Amniotic epithelial cell (primary cell): ENCODE measurements around the gene LAMA3.

ENCODE experiments used
- DNase-seq: peaks from one replicate; pipeline ENCODE4 v3.0.0-alpha.2; 2010; ENCODE audit warnings: low read depth

The LAMA3 gene

GRCh38 chr18:23689031-23689615, at the start of gene LAMA3:
Gene LAMA3 (plus strand): TSS chr18:23689453. CDS start chr18:23689684, 231 bp downstream.
- DNase-seq = peak; percentile 31

- DNase-seq = no peak
These were observed 49.2 kb upstream of the LAMA3 start for GRCh38 chr18:23640052-23640451.

DNA sequence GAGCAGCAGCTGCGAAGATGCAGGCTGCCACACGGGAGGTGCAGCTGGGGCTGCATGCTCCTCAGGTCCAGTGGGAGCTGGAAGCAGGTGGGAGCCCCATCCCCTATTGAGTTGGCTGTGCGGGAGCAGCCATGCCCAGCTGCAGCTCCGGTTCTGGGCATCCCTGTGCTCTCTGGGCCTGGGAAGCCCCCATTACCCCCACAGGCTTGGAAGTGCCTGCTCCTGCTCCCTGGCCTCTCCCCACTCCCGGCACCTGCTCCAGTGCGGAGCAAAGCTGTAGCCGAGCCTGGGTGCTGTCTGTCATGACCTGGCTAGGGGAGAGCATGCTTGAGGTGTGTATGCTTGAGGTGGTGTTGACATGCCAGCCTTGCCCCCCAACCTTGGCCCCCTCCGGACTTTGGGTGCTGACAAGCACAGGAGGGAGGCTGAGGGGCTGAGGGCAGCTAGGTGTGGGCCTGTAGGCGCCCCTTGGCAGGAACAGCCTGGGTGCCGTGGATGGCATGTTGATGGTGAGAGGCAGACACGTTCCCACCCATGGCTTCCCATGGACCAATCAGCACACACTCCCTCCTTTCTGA, 48.0 kb upstream of the LAMA3 start:
- DNase-seq = no peak

DNA sequence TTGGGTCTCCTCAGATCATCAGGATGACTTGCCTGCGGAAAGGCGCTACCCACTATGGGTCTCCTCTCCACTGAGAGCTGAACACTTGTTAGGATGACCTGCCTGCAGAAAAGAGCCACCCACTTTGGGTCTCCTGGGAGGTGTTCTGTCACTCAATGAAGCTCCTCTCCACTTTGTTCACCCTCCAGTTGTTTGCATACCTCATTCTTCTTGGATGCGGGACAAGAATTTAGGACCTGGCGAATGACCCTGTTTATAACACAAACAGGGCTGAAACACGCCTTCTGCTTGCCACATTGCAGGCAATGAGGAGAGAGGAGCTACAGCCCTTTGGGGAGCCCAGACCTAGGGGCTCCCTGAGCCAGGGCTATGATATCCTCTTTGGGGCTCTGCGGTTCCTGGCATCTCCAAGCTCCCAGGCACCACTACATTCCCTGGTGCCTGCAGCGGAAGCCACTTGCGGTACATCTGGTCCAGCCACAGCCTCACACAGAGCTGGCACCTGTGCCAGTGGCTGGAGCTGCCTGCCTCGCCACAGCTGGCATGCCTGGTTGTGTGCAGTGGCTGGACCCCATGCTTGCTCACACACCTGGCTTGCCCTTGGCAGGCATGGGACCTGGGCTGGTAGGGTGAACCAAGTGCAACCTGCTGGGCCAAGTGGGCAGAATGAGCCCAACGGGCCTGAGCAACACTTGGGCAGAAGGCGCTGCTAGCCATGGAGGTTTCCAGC, 47.2 kb upstream of the LAMA3 start:
- no peak for DNase-seq

DNA sequence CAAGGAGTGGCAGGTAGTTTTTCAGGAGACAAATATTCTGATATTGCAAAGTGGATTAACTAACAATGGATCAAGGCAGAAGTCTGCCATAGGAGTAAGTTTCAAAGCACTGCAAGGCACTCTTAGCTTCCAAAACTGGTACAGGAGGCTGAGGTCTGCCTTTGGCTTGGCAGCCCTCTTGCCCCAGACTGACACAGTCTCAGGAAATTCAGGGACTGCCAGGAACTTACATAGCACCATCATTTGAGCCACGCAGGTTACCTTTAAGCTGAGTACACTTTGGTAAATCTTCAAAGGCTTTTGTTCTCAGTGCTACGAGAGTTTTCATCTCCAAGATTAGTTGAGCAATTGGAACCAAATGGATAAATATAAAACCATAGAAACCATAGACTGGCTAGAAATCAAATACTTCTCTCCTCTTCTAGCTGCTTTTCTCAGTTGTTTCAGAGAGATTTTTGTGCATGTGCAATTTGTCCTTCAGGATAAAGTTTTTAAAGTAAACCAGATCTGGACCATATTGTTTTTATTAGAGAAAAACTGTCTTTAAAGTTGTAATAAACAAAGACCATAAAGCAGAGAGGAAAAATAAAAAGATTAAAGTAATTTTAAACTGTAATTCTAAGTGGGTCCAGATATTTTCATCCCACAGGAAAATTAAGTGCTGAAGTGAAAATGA, 45.3 kb upstream of the LAMA3 start:
- no peak for DNase-seq

DNA sequence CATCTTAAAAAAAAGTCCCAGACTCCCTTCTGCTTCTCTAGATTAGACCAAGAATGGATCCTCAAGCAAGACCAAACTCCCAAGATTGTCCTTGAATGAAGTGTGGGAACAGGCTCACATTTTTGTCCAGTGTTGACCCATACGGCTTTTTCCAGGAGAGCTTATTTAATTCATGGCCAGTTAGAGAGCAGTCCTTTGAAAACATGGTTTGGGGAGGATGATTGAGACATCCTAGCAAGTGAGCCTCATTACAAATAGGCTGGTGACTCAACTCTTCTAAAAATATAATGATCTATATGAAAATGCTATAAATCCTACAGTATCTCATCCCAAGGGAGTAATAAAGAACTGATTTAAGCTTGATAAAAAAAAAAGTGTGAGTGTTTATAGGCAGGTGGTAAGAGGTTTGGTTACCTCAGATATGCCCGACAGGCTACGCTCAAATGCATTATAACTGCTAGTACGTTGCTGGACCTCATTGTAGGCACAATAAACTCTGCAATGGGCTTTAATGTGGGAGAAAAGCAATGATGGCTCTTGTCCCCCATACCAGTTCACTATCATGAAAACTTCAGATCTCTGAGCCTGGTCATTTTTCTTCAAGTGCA, 43.6 kb upstream of the LAMA3 start:
- DNase-seq = peak; percentile 14

DNA sequence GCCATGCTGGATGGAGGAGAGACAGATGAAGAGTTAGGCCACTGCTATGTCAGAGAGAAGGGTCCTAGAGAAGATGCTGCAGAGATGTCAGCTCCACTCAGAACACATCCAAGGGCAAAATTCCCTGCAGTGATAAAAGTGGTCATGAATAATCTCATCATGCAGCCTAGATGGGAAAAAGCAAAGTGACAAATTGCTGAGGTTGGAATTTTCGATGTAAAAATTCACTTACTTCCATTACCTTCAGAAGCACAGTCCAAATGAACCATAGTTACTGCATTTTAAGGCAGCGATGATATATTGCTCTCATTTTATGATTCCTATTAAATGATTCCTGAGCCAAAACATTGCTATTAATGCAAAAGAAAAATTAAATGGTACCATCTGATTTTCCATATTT, 43.0 kb upstream of the LAMA3 start:
- DNase-seq = no peak

DNA sequence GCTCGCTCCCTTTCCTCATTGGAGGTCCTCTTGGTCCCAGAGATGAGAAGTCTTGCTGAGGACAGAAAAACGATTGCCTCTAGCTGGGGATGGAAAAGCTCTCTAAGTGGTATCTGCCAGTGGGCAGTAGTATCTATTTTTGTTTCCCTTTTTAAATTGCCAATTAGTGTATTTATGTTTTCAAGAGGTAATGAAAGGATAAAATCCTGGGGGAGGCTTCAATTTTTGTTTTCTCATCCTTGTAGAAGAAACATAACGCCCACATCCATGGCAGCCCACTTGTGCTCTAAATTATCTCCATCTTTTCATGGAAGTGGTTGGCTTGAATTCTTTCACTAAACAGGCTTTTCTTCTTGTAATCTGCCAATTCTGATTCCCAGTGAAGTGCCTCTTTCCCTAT, 40.8 kb upstream of the LAMA3 start:
- DNase-seq = no peak

GRCh38 chr18:23648940-23649607, 40.2 kb upstream of the LAMA3 start:
- peak; percentile 6 for DNase-seq

- peak; percentile 90 for DNase-seq
These were observed 38.0 kb upstream of the LAMA3 start for GRCh38 chr18:23650968-23651927.

DNA sequence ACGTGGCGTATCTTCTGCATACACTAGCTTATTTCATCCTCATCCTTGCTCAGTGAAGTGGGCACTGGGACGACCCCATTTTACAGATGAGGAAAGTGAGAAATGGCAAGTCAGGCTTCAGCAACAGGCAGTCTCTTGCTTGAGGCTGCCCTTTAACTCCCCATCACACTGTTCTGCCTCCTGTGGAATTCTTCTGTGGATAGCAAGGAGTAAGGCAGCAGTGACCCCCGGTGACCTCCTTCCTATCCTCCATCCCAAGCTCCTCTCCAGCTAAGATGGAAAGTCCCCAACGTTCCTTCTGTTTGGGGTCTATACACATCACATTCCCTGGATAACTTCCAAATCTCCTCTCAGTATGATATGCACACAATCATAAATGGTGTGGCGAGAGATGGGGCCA, 37.0 kb upstream of the LAMA3 start:
- no peak for DNase-seq

GRCh38 chr18:23658285-23658684, 31.0 kb upstream of the LAMA3 start:
- peak; percentile 55 for DNase-seq

GRCh38 chr18:23661735-23662308, 27.4 kb upstream of the LAMA3 start:
- DNase-seq = no peak

DNA sequence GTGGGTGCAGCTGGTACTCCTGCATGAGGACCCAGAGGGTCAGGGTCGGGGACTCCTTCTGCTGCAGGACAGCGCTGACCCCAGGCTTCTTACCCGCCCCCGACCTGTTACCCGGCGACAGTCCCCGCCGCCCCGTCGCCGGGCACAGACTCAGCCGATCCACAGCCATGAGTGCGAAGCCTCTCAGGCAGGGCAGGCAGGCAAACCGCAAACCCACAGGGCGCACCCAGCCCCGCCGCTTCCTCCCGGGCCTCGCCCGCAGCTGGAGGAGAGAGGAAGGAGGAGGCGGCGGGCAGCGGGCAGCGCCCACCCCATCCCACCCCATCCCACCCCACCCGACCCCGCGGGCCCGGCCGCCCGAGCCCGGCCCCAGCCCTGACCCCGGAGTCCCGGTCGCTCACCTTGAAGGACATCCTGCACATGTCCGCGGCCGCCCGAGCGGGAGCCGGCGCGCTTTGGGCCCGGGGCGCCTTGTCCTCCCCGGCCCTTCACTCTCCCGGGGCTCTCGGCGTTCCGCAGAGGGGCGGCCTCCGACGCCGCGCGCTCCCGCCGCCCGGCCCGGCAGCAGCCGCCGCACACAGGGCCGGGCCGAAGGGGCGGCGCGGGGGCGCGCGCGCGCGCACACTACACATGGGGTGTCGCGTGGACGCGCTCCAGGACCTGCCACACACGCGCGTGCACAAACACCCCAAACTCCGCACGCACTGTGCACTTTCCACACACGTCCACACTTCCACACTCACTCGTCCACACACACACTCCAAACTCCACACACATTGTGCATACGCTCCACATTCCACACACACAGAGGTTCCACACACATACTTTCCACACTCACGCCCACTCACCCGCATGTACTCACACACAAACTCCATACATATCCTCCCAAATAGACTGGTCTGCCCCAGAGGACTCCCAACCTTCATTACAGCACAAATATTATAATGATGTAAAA, 26.7 kb upstream of the LAMA3 start, which contains the start of gene ANKRD29:
Gene ANKRD29 (minus strand): TSS at position 603 of the 955 bp plus-strand sequence. CDS start 181 bp downstream, at position 422.
- no peak for DNase-seq

- DNase-seq = peak; percentile 47
These were observed 24.6 kb upstream of the LAMA3 start for GRCh38 chr18:23664674-23665073.

GRCh38 chr18:23667114-23667513, 22.1 kb upstream of the LAMA3 start:
- DNase-seq = no peak

DNA sequence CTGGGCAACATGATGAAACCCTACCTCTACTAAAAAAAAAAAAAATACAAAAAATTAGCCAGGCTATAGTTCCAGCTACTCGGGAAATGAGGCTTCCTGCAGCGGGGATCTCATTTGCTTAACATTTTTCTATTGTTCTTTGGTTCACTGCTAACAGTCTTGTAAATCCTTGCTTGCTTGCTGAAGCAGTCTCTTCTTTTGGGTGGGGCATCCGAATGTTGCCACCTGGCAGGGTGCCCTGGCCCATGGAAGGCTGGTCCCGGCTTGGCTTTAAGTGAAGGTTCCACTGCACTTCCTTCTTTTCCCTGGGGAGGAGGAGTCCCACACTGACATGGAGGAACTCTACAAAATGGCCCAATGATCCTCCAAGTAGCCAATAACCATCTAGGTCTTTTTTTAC, 20.5 kb upstream of the LAMA3 start:
- no peak for DNase-seq

DNA sequence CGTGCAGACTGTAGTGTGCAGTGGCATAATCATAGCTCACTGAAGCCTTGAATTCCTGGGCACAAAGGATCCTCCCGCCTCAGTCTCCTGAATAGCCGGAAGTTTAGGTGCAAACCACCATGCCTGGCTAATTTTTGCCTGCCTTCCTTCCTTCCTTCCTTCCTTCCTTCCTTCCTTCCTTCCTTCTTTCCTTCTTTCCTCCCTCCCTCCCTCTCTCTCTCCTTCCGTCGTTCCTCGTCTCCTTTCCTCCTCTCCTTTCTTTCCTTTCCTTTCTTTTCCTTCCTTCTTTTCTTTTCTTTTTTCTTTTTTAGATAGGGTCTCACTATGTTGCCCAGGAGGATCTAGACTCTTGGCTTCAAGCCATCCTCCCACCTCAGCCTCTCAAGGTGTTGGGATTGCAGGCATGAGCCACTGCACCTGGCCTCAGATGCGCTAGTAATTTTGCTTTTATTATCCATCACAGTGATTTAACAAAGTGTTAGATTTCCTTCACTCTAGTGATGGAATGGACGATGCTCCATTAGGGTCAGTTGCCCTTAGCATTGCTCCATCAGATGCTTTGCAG, 20.0 kb upstream of the LAMA3 start:
- DNase-seq = no peak
